NOMO-1 treated with dmso at 0.1 percent for 144 hours (cell line): ENCODE data around the gene NKX2-8.
"Not testable (repeated sequence)": the region's sequence is repeated elsewhere in the genome, so short reads cannot be mapped to it uniquely, and the experiment has no call there.

Experiments
- DNase-seq: peaks from one replicate; lab custom pipeline; 2025; ENCODE audit not compliant: unreplicated experiment; lab: John Stamatoyannopoulos, UW

Gene NKX2-8

GRCh38 chr14:36580141-36580855, 2.1 kb downstream of the NKX2-8 start:
- DNase-seq = no peak

GRCh38 chr14:36579573-36580140, 2.8 kb downstream of the NKX2-8 start:
- no peak for DNase-seq

- DNase-seq = no peak
These were observed 3.3 kb downstream of the NKX2-8 start for GRCh38 chr14:36579001-36579555.

GRCh38 chr14:36570065-36570464, 12.3 kb downstream of the NKX2-8 start:
- no peak for DNase-seq

- DNase-seq = no peak
These were observed 25.5 kb downstream of the NKX2-8 start for GRCh38 chr14:36556811-36557433.

- DNase-seq = no peak
These were observed 26.2 kb downstream of the NKX2-8 start for GRCh38 chr14:36555998-36556743.

- DNase-seq = no peak
These were observed 28.7 kb downstream of the NKX2-8 start for GRCh38 chr14:36553656-36554260.

- no peak for DNase-seq
These were observed 31.5 kb downstream of the NKX2-8 start for GRCh38 chr14:36550899-36551298.

- DNase-seq = not testable (repeated sequence)
These were observed 38.1 kb downstream of the NKX2-8 start for GRCh38 chr14:36544280-36544679.

- DNase-seq = no peak
These were observed 44.4 kb downstream of the NKX2-8 start for GRCh38 chr14:36538051-36538450.
